ENCODE data around the gene GRIA1.

The GRIA1 gene

GRCh38 chr5:153569036-153569435, 78.6 kb downstream of the GRIA1 start:
- no peak for TF ChIP-seq SIN3A (IDR thresholded peaks at IDR 0.05; ENCODE audit: borderline replicate concordance, insufficient read depth, low read length)
- no peak for TF ChIP-seq REST (IDR thresholded peaks at IDR 0.05; ENCODE audit: insufficient read depth in 1 of 2, low read depth in 2 of 2, low read length in 2 of 2)
- TF ChIP-seq FOXP2 (optimal IDR thresholded peaks at IDR 0.05; ENCODE audit: borderline replicate concordance, extremely low read depth, extremely low read length, insufficient read depth) = no peak
- no peak for TF ChIP-seq POLR2AphosphoS5 (IDR thresholded peaks at IDR 0.05; ENCODE audit: low read depth, low read length)
- TF ChIP-seq TAF1 (IDR thresholded peaks at IDR 0.05; ENCODE audit: borderline replicate concordance, insufficient read depth, low read length) = no peak

- TF ChIP-seq REST (IDR thresholded peaks at IDR 0.05; ENCODE audit: insufficient read depth in 1 of 2, low read depth in 2 of 2, low read length in 2 of 2) (no peak), SIN3A (IDR thresholded peaks at IDR 0.05; ENCODE audit: borderline replicate concordance, insufficient read depth, low read length) (no peak), TAF1 (IDR thresholded peaks at IDR 0.05; ENCODE audit: borderline replicate concordance, insufficient read depth, low read length) (no peak)
Observed at GRCh38 chr5:153571162-153571561, 80.7 kb downstream of the GRIA1 start.

- TF ChIP-seq POLR2AphosphoS5 (IDR thresholded peaks at IDR 0.05; ENCODE audit: low read depth, low read length) = no peak
- no peak for TF ChIP-seq SIN3A (IDR thresholded peaks at IDR 0.05; ENCODE audit: borderline replicate concordance, insufficient read depth, low read length)
- no peak for TF ChIP-seq FOXP2 (optimal IDR thresholded peaks at IDR 0.05; ENCODE audit: borderline replicate concordance, extremely low read depth, extremely low read length, insufficient read depth)
- TF ChIP-seq TAF1 (IDR thresholded peaks at IDR 0.05; ENCODE audit: borderline replicate concordance, insufficient read depth, low read length) = no peak
- no peak for TF ChIP-seq REST (IDR thresholded peaks at IDR 0.05; ENCODE audit: insufficient read depth in 1 of 2, low read depth in 2 of 2, low read length in 2 of 2)
Observed at GRCh38 chr5:153572411-153573145, 82.1 kb downstream of the GRIA1 start.

- TF ChIP-seq SIN3A (IDR thresholded peaks at IDR 0.05; ENCODE audit: borderline replicate concordance, insufficient read depth, low read length) (no peak), REST (IDR thresholded peaks at IDR 0.05; ENCODE audit: insufficient read depth in 1 of 2, low read depth in 2 of 2, low read length in 2 of 2) (no peak), POLR2AphosphoS5 (IDR thresholded peaks at IDR 0.05; ENCODE audit: low read depth, low read length) (no peak)
Observed at GRCh38 chr5:153573326-153574033, 83.0 kb downstream of the GRIA1 start.

Measured in PFSK-1 (cell line).